B cell (primary cell): ENCODE data around the gene SHOC2.

Experiments
- CTCF ChIP-seq: fragments of 200-600 bp; IDR thresholded peaks from one replicate; pipeline ENCODE4 v1.8.0; 2022; ENCODE audit warnings: antibody characterized with exemption, mild to moderate bottlenecking
- EZH2 ChIP-seq: IDR thresholded peaks from 2 replicates; pipeline ENCODE4 v1.6.1; 2012; ENCODE audit warnings: borderline replicate concordance, low read depth, mild to moderate bottlenecking, moderate library complexity, low read length; ENCODE audit not compliant: insufficient read depth, poor library complexity, severe bottlenecking

GRCh38 chr10:110881247-110881646 lies 38.2 kb upstream of the SHOC2 start:
- TF ChIP-seq EZH2, result no peak
- TF ChIP-seq CTCF, result no peak
